Natural killer cell (primary cell): ENCODE measurements around the gene STK32B. TPM values are rescaled to one million over a fixed set of nuclear protein-coding genes. Genes with fewer than 3 reads are reported as not detected.

Experiments
- ATAC-seq, 3 donors: fragments of 150-1000 bp in 2 of 3; fragments of 200-7000 bp in 1 of 3; cut with Tn5 transposase; 1 replicate in 1 of 3; 2 replicates in 2 of 3; pipeline ENCODE4 v1.10.0; 2021; ENCODE audit warnings: mild to moderate bottlenecking in 2 of 3, moderate library complexity in 2 of 3
- DNase-seq, 2 donors: peaks; one replicate each; pipeline versions ENCODE4 v3.0.0 to v3.0.0-alpha.2; 2013 to 2021; ENCODE audit warnings: mixed read lengths in 1 of 2
- H3K27ac ChIP-seq: one replicate; pipeline ENCODE4 v1.5.1; 2013; ENCODE audit warnings: mild to moderate bottlenecking, low read length
- H3K27me3 ChIP-seq: one replicate; pipeline ENCODE4 v1.6.1; 2013; ENCODE audit warnings: low read length; ENCODE audit not compliant: control insufficient read depth, insufficient read depth
- H3K36me3 ChIP-seq: one replicate; pipeline ENCODE4 v1.6.1; 2013; ENCODE audit warnings: low read length; ENCODE audit not compliant: control insufficient read depth, insufficient read depth
- H3K4me1 ChIP-seq: one replicate; pipeline ENCODE4 v1.6.1; 2013; ENCODE audit warnings: low read length; ENCODE audit not compliant: control insufficient read depth, insufficient read depth
- H3K4me3 ChIP-seq: one replicate; pipeline ENCODE4 v1.5.1; 2013; ENCODE audit warnings: low read length
- H3K9me3 ChIP-seq: one replicate; pipeline ENCODE4 v1.6.1; 2013; ENCODE audit warnings: low read length; ENCODE audit not compliant: control insufficient read depth, insufficient read depth
- H3K27ac Mint-ChIP-seq, 2 donors: one replicate each; pipeline ENCODE4 v1.8.0; 2022; ENCODE audit warnings: mild to moderate bottlenecking in 2 of 2, mixed read lengths in 2 of 2, moderate library complexity in 1 of 2
- H3K27me3 Mint-ChIP-seq, 2 donors: one replicate each; pipeline ENCODE4 v1.8.0; 2022; ENCODE audit warnings: low read depth in 2 of 2, mixed read lengths in 2 of 2
- H3K36me3 Mint-ChIP-seq: one replicate; pipeline ENCODE4 v1.8.0; 2022; ENCODE audit warnings: mixed read lengths
- H3K4me1 Mint-ChIP-seq, 2 donors: one replicate each; pipeline ENCODE4 v1.8.0; 2022; ENCODE audit warnings: mixed read lengths in 2 of 2
- H3K4me3 Mint-ChIP-seq: one replicate; pipeline ENCODE4 v1.8.0; 2022; ENCODE audit warnings: mild to moderate bottlenecking, moderate library complexity, mixed read lengths
- H3K9me3 Mint-ChIP-seq, 2 donors: one replicate each; pipeline ENCODE4 v1.8.0; 2022; ENCODE audit warnings: mixed read lengths in 2 of 2
- WGBS: methylation state at CpG from one replicate; pipeline ENCODE4 v1.1.7; 2013; ENCODE audit warnings: missing lambda C conversion rate; ENCODE audit not compliant: insufficient coverage; 5-methylcytosine and 5-hydroxymethylcytosine counted together
- intact Hi-C: fragments of 100-400 bp; cut with micrococcal nuclease; formaldehyde crosslinking; loops from one replicate; pipeline ENCODE4 v1.14.2; 2022
- total RNA-seq, 4 donors: library from RNA; stranded (reverse); fragments of 120-200 nt in 1 of 4; gene quantifications; one replicate each; pipeline versions ENCODE4 v1.2.3 to v1.2.4, GENCODE V29; 2013 to 2022
- TF ChIP-seq, protein P1 (sequence below): fragments of 200-600 bp; IDR thresholded peaks from one replicate; pipeline ENCODE4 v1.8.0; 2022; ENCODE audit warnings: antibody characterized with exemption

The STK32B gene
- total RNA-seq, 3 donors from 2014 or later (not counting 1 experiment from before 2014, with no cell fraction given): 0.32 to 0.33 TPM; not detected in 1

DNA sequence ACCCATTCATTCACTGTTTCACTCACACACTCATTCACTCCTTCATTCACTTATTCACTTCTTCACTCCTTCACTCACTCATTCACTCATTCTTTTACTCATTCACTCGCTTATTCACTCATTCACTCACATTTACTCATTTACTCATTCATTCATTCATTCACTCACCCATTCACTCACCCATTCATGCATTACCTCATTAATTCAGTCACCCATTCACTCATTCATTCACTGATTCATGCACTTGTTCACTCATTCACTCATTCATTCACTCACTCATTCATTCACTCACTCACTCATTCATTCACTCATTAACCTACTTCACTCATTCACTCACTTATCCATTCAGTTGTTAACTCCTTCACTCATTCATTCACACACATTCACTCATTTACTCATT lies 70.8 kb downstream of the STK32B start:
- H3K27me3 ChIP-seq: no peaks in the 10 kb centered on the region

DNA sequence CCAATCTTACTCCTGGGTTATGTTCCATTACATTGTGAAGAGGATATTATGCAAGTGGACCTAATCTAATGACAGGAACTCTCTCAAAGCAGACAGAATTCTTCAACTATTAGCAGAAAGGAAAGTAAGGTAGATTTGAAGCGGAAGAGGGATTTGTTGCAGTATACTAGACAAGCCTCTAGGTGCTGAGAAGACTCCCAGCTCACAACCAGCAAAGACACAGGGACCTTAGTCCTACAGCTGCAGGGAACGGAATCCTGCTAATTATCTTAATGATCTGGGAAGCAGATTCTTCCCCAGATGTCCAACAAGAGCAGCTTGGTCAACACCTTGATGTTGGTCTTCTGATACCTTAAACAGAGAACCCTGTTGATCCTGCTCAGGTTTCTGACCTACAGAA lies 73.6 kb downstream of the STK32B start:
- H3K4me3 Mint-ChIP-seq: no peak overlapping the region
- no peaks in the 10 kb centered on the region for H3K36me3 Mint-ChIP-seq
- ATAC-seq (no peak), DNase-seq (no peak)
- no peak overlapping the region for H3K27ac Mint-ChIP-seq
- no peak overlapping the region for H3K27ac ChIP-seq
- 88% methylated on average over 1 of the region's 2 CpGs for WGBS
- H3K9me3 Mint-ChIP-seq: no peaks in the 10 kb centered on the region
- no peaks in the 10 kb centered on the region for H3K9me3 ChIP-seq
- no peak overlapping the region for H3K4me3 ChIP-seq
- H3K27me3 Mint-ChIP-seq: peaks cover 8 to 10% of the 10 kb centered on the region in 2 donors
- no peaks in the 10 kb centered on the region for H3K27me3 ChIP-seq
- H3K4me1 Mint-ChIP-seq: no peaks in the 10 kb centered on the region
- intact Hi-C loops: no loop called here
- no peaks in the 10 kb centered on the region for H3K36me3 ChIP-seq
- H3K4me1 ChIP-seq: no peaks in the 10 kb centered on the region
- TF ChIP-seq, protein P1, sequence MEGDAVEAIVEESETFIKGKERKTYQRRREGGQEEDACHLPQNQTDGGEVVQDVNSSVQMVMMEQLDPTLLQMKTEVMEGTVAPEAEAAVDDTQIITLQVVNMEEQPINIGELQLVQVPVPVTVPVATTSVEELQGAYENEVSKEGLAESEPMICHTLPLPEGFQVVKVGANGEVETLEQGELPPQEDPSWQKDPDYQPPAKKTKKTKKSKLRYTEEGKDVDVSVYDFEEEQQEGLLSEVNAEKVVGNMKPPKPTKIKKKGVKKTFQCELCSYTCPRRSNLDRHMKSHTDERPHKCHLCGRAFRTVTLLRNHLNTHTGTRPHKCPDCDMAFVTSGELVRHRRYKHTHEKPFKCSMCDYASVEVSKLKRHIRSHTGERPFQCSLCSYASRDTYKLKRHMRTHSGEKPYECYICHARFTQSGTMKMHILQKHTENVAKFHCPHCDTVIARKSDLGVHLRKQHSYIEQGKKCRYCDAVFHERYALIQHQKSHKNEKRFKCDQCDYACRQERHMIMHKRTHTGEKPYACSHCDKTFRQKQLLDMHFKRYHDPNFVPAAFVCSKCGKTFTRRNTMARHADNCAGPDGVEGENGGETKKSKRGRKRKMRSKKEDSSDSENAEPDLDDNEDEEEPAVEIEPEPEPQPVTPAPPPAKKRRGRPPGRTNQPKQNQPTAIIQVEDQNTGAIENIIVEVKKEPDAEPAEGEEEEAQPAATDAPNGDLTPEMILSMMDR: no peak

More for the DNA sequence above, 70.8 kb downstream of the STK32B start:
- WGBS: 95% methylated on average over 1 of the region's 1 CpG
- H3K4me3 ChIP-seq: no peak overlapping the region
- DNase-seq (no peak), ATAC-seq (no peak)
- no peaks in the 10 kb centered on the region for H3K36me3 ChIP-seq
- no peaks in the 10 kb centered on the region for H3K36me3 Mint-ChIP-seq
- peaks cover 8 to 13% of the 10 kb centered on the region in 2 donors for H3K27me3 Mint-ChIP-seq
- H3K4me1 Mint-ChIP-seq: no peaks in the 10 kb centered on the region
- no peak overlapping the region for H3K27ac ChIP-seq
- intact Hi-C loops: no loop called here
- TF ChIP-seq, protein P1: no peak
- H3K4me1 ChIP-seq: no peaks in the 10 kb centered on the region
- no peaks in the 10 kb centered on the region for H3K9me3 ChIP-seq
- H3K4me3 Mint-ChIP-seq: no peak overlapping the region
- no peaks in the 10 kb centered on the region for H3K9me3 Mint-ChIP-seq
- no peak overlapping the region for H3K27ac Mint-ChIP-seq

DNA sequence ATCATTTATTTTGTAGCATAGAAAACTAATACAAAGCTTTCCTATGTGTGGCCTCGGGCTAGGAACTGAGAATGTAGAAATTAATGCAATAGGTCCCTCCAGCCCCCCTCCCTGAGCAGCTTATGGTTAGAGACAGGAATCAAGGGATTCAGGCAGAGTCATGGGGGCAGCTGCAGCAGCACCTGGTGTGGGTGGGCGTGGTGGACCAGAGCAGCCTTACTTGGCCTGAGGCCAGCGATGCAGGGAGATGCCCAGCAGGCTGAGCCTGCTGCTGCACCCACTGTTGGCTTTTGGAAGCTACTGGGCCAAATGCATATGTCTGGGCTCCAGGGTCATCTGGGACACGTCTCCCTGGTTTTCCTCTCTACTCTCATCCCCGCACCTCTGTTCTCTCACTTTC lies 74.0 kb downstream of the STK32B start:
- Histone ChIP-seq H3K9me3 (no peaks in the 10 kb centered on the region), H3K4me3 (no peak overlapping the region), H3K4me1 (no peaks in the 10 kb centered on the region), H3K36me3 (no peaks in the 10 kb centered on the region), H3K27ac (no peak overlapping the region), H3K27me3 (no peaks in the 10 kb centered on the region)
- Mint-ChIP-seq H3K27ac (no peak overlapping the region), H3K4me1 (no peaks in the 10 kb centered on the region), H3K4me3 (no peak overlapping the region), H3K9me3 (no peaks in the 10 kb centered on the region), H3K27me3 (peaks cover 8 to 13% of the 10 kb centered on the region in 2 donors), H3K36me3 (no peaks in the 10 kb centered on the region)
- 66% methylated on average over 5 of the region's 5 CpGs for WGBS
- no peak for ATAC-seq
- no peak for DNase-seq
- TF ChIP-seq, protein P1: no peak
- intact Hi-C loops: no loop called here

- DNase-seq (no peak), ATAC-seq (no peak)
- Mint-ChIP-seq H3K27me3 (peaks cover 8 to 16% of the 10 kb centered on the region in 2 donors), H3K4me1 (no peaks in the 10 kb centered on the region), H3K9me3 (no peaks in the 10 kb centered on the region), H3K27ac (no peak overlapping the region), H3K36me3 (no peaks in the 10 kb centered on the region), H3K4me3 (no peak overlapping the region)
- H3K36me3 ChIP-seq: no peaks in the 10 kb centered on the region
- H3K27ac ChIP-seq: no peak overlapping the region
- H3K9me3 ChIP-seq: no peaks in the 10 kb centered on the region
- intact Hi-C loops: no loop called here
- no peak overlapping the region for H3K4me3 ChIP-seq
- H3K27me3 ChIP-seq: no peaks in the 10 kb centered on the region
- TF ChIP-seq, protein P1: no peak
- H3K4me1 ChIP-seq: no peaks in the 10 kb centered on the region
- 85% methylated on average over 5 of the region's 5 CpGs for WGBS
These were observed 75.0 kb downstream of the STK32B start for GRCh38 chr4:5126231-5126630.
